ENCODE results near the gene CYTH4.

The CYTH4 gene

GRCh38 chr22:37331856-37332536 is 49.7 kb downstream of the CYTH4 start:
- DNase-seq = peak in 1 of 2 donors; percentile 21

- DNase-seq = no peak
These were observed 51.6 kb downstream of the CYTH4 start for GRCh38 chr22:37333724-37334460.

- DNase-seq = no peak
These were observed 52.2 kb downstream of the CYTH4 start for GRCh38 chr22:37334461-37334858.

- no peak for DNase-seq
These were observed 52.8 kb downstream of the CYTH4 start for GRCh38 chr22:37334859-37335805.

GRCh38 chr22:37335806-37336199 is 53.5 kb downstream of the CYTH4 start:
- DNase-seq = no peak

GRCh38 chr22:37336579-37336978 is 54.3 kb downstream of the CYTH4 start:
- no peak for DNase-seq

GRCh38 chr22:37337204-37337943 is 55.1 kb downstream of the CYTH4 start:
- DNase-seq = no peak

- no peak for DNase-seq
These were observed 56.4 kb downstream of the CYTH4 start for GRCh38 chr22:37338539-37339246.

GRCh38 chr22:37340331-37341262 is 58.3 kb downstream of the CYTH4 start:
- DNase-seq = no peak

GRCh38 chr22:37342065-37342464 is 59.8 kb downstream of the CYTH4 start:
- no peak for DNase-seq

- no peak for DNase-seq
These were observed 61.0 kb downstream of the CYTH4 start for GRCh38 chr22:37343348-37343747.

- no peak for DNase-seq
These were observed 61.8 kb downstream of the CYTH4 start for GRCh38 chr22:37343863-37344734.

GRCh38 chr22:37344735-37345449 is 62.6 kb downstream of the CYTH4 start:
- no peak for DNase-seq

- no peak for DNase-seq
These were observed 63.7 kb downstream of the CYTH4 start for GRCh38 chr22:37345863-37346504.

- DNase-seq = no peak
These were observed 64.2 kb downstream of the CYTH4 start for GRCh38 chr22:37346505-37346895.

- DNase-seq = no peak
These were observed 66.9 kb downstream of the CYTH4 start for GRCh38 chr22:37349043-37349814.

GRCh38 chr22:37351232-37351631 is 68.9 kb downstream of the CYTH4 start:
- DNase-seq = no peak

GRCh38 chr22:37352481-37352880 is 70.2 kb downstream of the CYTH4 start:
- no peak for DNase-seq
